HAP-1 (cell line): ENCODE measurements around the gene CD44.

Source experiments
- DNase-seq, 2 experiments: peaks; one replicate each; pipeline ENCODE4 v3.0.0-alpha.2; 2016 to 2020; ENCODE audit warnings: low spot score in 2 of 2
- H3K27me3 ChIP-seq: fragments of 250-450 bp; sonication (Bioruptor Pico); 2 replicates; pipeline ENCODE4 v1.5.1; 2020; ENCODE audit warnings: low read depth, mild to moderate bottlenecking, moderate library complexity
- H3K36me3 ChIP-seq: fragments of 250-450 bp; sonication (Bioruptor Pico); replicated peaks from 2 replicates; pipeline ENCODE4 v1.5.1; 2020; ENCODE audit warnings: mild to moderate bottlenecking
- H3K4me1 ChIP-seq: fragments of 250-450 bp; sonication (Bioruptor Pico); 2 replicates; pipeline ENCODE4 v1.5.1; 2020; ENCODE audit warnings: mild to moderate bottlenecking
- H3K4me3 ChIP-seq: fragments of 250-450 bp; sonication (Bioruptor Pico); 2 replicates; pipeline ENCODE4 v1.5.1; 2020; ENCODE audit warnings: mild to moderate bottlenecking, moderate library complexity
- H3K9me3 ChIP-seq: fragments of 250-450 bp; sonication (Bioruptor Pico); 2 replicates; pipeline ENCODE4 v1.5.1; 2020; ENCODE audit warnings: mild to moderate bottlenecking, moderate library complexity
- in situ Hi-C: fragments of 300-500 bp; cut with MboI; formaldehyde crosslinking; loops from 3 replicates; pipeline ENCODE4 v1.14.3; 2020; ENCODE audit warnings: low sequenced_read_pairs, inconsistent platforms, mixed read lengths

CD44 gene

GRCh38 chr11:35173616-35174566, 34.9 kb downstream of the CD44 start:
- H3K4me1 ChIP-seq, result no peaks in the 10 kb centered on the region
- in situ Hi-C loops, result no loop called here

DNA sequence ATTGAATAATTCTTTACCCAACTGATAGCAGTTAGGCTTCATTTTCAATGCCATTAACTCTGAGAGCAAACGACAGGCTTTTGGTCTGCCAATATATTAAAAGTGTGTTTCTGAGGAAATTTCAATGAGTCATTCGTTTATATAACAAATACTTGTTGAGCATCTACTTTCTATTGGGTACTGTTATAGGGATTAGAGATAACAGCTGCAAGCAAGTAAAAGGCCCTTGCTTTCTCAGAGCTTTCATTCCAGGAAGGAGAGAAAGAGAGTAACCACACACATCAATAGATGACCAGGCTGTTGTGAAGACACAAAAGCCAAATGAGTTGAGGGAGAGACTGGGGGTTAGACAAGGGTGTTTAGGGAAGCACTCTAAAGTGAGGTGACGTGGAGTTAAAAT, 35.7 kb downstream of the CD44 start:
- Histone ChIP-seq H3K27me3 (no peaks in the 10 kb centered on the region), H3K4me1 (no peaks in the 10 kb centered on the region), H3K36me3 (no peaks in the 10 kb centered on the region), H3K4me3 (no peak overlapping the region), H3K9me3 (peaks cover 2% of the 10 kb centered on the region; the same call in 1 of the 2 replicates)
- in situ Hi-C loops, result no loop called here
- no peak for DNase-seq

More at GRCh38 chr11:35173616-35174566, 34.9 kb downstream of the CD44 start:
- Histone ChIP-seq H3K36me3 (no peaks in the 10 kb centered on the region), H3K9me3 (peaks cover 2% of the 10 kb centered on the region; the same call in 1 of the 2 replicates), H3K4me3 (no peak overlapping the region), H3K27me3 (no peaks in the 10 kb centered on the region)
- DNase-seq, result no peak

DNA sequence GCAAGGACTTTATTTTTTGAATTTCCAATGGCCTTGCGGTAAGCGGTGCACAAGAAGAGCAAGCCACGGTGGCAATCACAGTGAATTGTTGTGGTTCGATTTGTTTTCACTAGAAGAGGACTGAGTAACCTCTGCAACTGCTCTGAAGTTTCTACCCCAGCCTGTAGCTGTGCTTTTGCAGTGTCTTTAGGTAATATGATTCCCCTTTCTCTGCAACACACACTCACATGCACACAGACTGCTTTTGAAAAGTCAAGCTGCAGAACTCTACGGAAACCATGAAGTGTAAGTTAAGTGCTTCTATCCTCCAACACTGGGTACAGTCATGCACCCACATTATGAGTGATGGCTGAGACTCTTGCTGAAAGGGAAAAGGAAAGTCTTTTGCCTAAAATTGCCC, 38.4 kb downstream of the CD44 start:
- Histone ChIP-seq H3K27me3 (no peaks in the 10 kb centered on the region), H3K4me1 (peaks cover 7% of the 10 kb centered on the region; the same call in 1 of the 2 replicates), H3K4me3 (no peak overlapping the region), H3K36me3 (no peaks in the 10 kb centered on the region), H3K9me3 (peaks cover 2% of the 10 kb centered on the region; the same call in 1 of the 2 replicates)
- in situ Hi-C loops, result no loop called here
- no peak for DNase-seq

DNA sequence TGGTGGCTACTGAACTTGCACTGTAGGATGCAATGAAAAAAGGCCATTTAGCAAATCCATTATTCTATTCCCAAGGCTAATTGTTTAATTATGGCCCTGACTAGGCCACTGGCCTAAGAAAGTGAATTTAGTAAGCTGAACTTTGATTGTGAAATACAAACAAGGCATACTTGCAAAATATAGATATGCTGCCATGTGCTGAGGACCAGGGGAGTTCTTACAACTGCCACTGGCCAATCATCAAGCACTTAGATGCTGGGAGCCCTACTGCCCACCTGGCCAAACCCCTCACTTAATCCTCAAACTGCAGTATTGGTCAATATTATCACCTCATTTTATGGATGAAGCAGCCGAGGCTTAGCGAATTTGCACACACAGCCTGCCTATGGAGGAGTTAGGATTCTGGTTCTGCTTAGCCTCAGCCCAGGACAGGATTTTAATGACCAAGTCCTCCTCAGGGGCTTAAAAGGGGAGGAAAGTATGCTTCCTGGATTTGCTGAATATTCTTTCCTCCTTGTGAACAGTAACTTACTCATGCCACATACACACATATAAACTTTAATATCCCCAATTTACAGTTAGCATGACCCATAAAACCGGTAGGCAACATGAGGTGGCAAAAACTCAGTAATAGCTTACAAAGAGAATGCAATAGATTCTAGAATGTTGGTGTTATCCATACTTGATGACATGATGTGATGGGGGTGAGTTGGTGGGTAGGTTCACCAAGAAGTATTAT, 39.3 kb downstream of the CD44 start:
- in situ Hi-C loops, result no loop called here
- no peak for DNase-seq
- no peaks in the 10 kb centered on the region for H3K9me3 ChIP-seq
- H3K4me3 ChIP-seq, result no peak overlapping the region
- H3K4me1 ChIP-seq, result peaks cover 7% of the 10 kb centered on the region; the same call in 1 of the 2 replicates
- no peaks in the 10 kb centered on the region for H3K36me3 ChIP-seq
- no peaks in the 10 kb centered on the region for H3K27me3 ChIP-seq

- H3K4me1 ChIP-seq, result peaks cover 7% of the 10 kb centered on the region; the same call in 1 of the 2 replicates
- no peaks in the 10 kb centered on the region for H3K36me3 ChIP-seq
- no peak overlapping the region for H3K4me3 ChIP-seq
- H3K9me3 ChIP-seq, result no peaks in the 10 kb centered on the region
- in situ Hi-C loops, result no loop called here
- no peaks in the 10 kb centered on the region for H3K27me3 ChIP-seq
- DNase-seq, result no peak
These were observed 39.9 kb downstream of the CD44 start for GRCh38 chr11:35178873-35179272.

GRCh38 chr11:35179466-35180135, 40.6 kb downstream of the CD44 start:
- Histone ChIP-seq H3K9me3 (no peaks in the 10 kb centered on the region), H3K4me3 (no peak overlapping the region), H3K27me3 (no peaks in the 10 kb centered on the region; the same call in 1 of the 2 replicates), H3K4me1 (peaks cover 7% of the 10 kb centered on the region; the same call in 1 of the 2 replicates), H3K36me3 (no peaks in the 10 kb centered on the region)
- in situ Hi-C loops, result no loop called here
- DNase-seq, result no peak

GRCh38 chr11:35180317-35181233, 41.6 kb downstream of the CD44 start:
- peak; percentile 30 to 47 for DNase-seq
- Histone ChIP-seq H3K4me3 (no peak overlapping the region), H3K4me1 (peaks cover 7% of the 10 kb centered on the region; the same call in 1 of the 2 replicates), H3K9me3 (no peaks in the 10 kb centered on the region), H3K36me3 (no peaks in the 10 kb centered on the region), H3K27me3 (no peaks in the 10 kb centered on the region; the same call in 1 of the 2 replicates)
- in situ Hi-C loops, result no loop called here

DNA sequence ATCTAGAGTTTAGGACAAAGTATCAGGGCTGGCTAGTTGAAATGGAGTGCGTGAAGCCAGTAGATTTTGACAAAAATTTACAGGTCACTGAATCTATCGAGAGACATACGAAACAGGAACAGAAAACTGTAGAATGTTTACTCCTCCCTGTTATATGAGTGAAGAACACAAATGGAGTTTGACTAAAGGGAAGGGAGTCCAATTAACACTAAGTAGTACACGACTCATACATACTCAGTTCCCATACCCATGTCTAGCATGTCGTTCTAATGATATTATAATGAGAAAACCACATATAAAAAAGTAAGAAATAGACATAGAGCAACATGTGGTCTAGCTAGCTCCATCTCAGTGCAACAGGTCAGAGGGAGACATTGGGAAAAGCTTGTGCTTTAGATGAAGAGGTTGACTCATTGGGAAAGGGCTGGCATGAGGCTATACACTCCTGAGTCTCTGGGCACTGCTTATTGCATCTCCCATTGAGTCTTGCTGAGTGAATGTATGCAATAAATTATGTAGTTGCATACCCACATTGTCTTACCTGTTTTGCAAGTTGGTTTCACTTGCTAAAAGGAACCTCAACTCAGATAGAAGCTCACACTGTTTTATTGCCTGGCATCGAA, 43.5 kb downstream of the CD44 start:
- H3K4me3 ChIP-seq, result no peak overlapping the region
- H3K27me3 ChIP-seq, result no peaks in the 10 kb centered on the region; the same call in 1 of the 2 replicates
- in situ Hi-C loops, result no loop called here
- no peaks in the 10 kb centered on the region for H3K9me3 ChIP-seq
- peaks cover 7% of the 10 kb centered on the region; the same call in 1 of the 2 replicates for H3K4me1 ChIP-seq
- no peak for DNase-seq
- no peaks in the 10 kb centered on the region for H3K36me3 ChIP-seq

DNA sequence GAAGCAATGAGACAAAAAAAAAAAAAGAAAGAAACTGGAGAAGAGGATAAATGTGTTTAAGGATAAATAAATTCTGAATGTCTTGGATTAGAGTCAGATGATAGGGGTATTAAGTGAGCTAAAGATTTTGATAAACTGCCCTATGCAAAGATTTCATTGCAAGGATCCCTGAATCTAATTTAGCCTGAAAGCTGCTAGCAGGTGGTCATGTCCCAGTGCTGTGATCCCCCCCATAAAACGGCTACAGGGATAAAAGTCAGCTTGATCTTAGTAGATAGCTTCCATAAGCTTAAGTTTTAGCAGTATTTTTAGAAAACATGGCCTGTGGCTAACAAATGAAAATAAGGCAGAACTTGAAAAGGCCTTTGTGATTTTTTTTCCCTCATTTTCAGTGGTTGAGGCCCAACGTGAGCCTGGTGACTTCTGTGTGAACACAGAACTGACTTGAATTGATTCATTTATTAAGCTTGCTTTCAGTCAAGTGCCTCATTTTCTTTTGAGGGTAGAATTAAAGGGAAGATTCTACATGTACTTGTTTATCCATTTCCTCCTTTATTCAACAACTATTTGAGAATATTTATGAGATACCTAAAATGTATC, 44.5 kb downstream of the CD44 start:
- no peaks in the 10 kb centered on the region; the same call in 1 of the 2 replicates for H3K27me3 ChIP-seq
- in situ Hi-C loops, result no loop called here
- DNase-seq, result no peak
- H3K4me1 ChIP-seq, result peaks cover 7% of the 10 kb centered on the region; the same call in 1 of the 2 replicates
- H3K36me3 ChIP-seq, result no peaks in the 10 kb centered on the region
- H3K4me3 ChIP-seq, result no peak overlapping the region
- H3K9me3 ChIP-seq, result no peaks in the 10 kb centered on the region

DNA sequence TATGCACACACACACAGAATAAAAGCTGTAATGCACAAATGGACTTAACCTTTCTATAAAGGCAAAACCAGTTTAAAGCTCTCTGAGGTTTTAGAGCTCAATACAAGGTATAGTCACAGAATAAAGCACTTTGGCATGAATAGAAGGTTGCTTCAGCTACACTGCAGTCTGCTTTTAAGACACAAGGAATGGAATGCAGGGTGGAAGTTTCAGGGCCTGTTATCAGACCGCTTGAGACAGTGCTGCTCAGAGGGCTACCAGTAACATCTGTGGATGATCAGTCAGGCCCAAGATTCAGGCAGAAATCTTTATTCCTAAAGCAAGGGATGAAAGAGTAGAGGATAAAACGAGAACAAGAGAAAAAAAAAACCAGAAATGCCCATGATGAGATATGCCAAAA, 46.7 kb downstream of the CD44 start:
- H3K36me3 ChIP-seq, result no peaks in the 10 kb centered on the region
- no peaks in the 10 kb centered on the region for H3K9me3 ChIP-seq
- H3K4me3 ChIP-seq, result no peak overlapping the region
- H3K4me1 ChIP-seq, result peaks cover under 1% of the 10 kb centered on the region; the same call in 1 of the 2 replicates
- no peaks in the 10 kb centered on the region; the same call in 1 of the 2 replicates for H3K27me3 ChIP-seq
- DNase-seq, result no peak
- in situ Hi-C loops, result no loop called here

- Histone ChIP-seq H3K27me3 (no peaks in the 10 kb centered on the region; the same call in 1 of the 2 replicates), H3K4me1 (no peaks in the 10 kb centered on the region), H3K36me3 (no peaks in the 10 kb centered on the region), H3K9me3 (no peaks in the 10 kb centered on the region), H3K4me3 (no peak overlapping the region)
- in situ Hi-C loops, result no loop called here
- no peak for DNase-seq
These were observed 49.0 kb downstream of the CD44 start for GRCh38 chr11:35187996-35188395.

GRCh38 chr11:35190804-35191348, 51.9 kb downstream of the CD44 start:
- no peak for DNase-seq
- no peak overlapping the region for H3K4me3 ChIP-seq
- H3K4me1 ChIP-seq, result no peaks in the 10 kb centered on the region
- H3K9me3 ChIP-seq, result no peaks in the 10 kb centered on the region
- no peaks in the 10 kb centered on the region for H3K27me3 ChIP-seq
- in situ Hi-C loops, result no loop called here
- H3K36me3 ChIP-seq, result no peaks in the 10 kb centered on the region
